ENCODE measurements around the gene ADRA2C.

ADRA2C gene

GRCh38 chr4:3784454-3785291 is 18.5 kb downstream of the ADRA2C start:
- H3K4me3 ChIP-seq (replicated peaks; ENCODE audit: low read depth, low read length): no peak overlapping the region
- no peak for DNase-seq (ENCODE audit: extremely low read depth, low read depth)
- no peak for TF ChIP-seq CTCF (IDR thresholded peaks at IDR 0.05; ENCODE audit: low read depth, low read length, missing control alignments)

GRCh38 chr4:3785292-3785565 is 19.0 kb downstream of the ADRA2C start:
- no peak for DNase-seq (ENCODE audit: extremely low read depth, low read depth)
- TF ChIP-seq CTCF (IDR thresholded peaks at IDR 0.05; ENCODE audit: low read depth, low read length, missing control alignments): no peak
- no peak overlapping the region for H3K4me3 ChIP-seq (replicated peaks; ENCODE audit: low read depth, low read length)

- no peak for TF ChIP-seq CTCF (IDR thresholded peaks at IDR 0.05; ENCODE audit: low read depth, low read length, missing control alignments)
- DNase-seq (ENCODE audit: extremely low read depth, low read depth): no peak
- no peak overlapping the region for H3K4me3 ChIP-seq (replicated peaks; ENCODE audit: low read depth, low read length)
Measured at GRCh38 chr4:3786196-3786869, 20.1 kb downstream of the ADRA2C start.

- no peak for DNase-seq (ENCODE audit: extremely low read depth, low read depth)
- no peak for TF ChIP-seq CTCF (IDR thresholded peaks at IDR 0.05; ENCODE audit: low read depth, low read length, missing control alignments)
Measured at GRCh38 chr4:3787489-3788365, 21.5 kb downstream of the ADRA2C start.

GRCh38 chr4:3788366-3788660 is 22.1 kb downstream of the ADRA2C start:
- no peak for DNase-seq (ENCODE audit: extremely low read depth, low read depth)
- TF ChIP-seq CTCF (IDR thresholded peaks at IDR 0.05; ENCODE audit: low read depth, low read length, missing control alignments): no peak
- H3K4me3 ChIP-seq (replicated peaks; ENCODE audit: low read depth, low read length): no peak overlapping the region

More at GRCh38 chr4:3787489-3788365, 21.5 kb downstream of the ADRA2C start:
- no peak overlapping the region for H3K4me3 ChIP-seq (replicated peaks; ENCODE audit: low read depth, low read length)

GRCh38 chr4:3789587-3789986 is 23.4 kb downstream of the ADRA2C start:
- no peak for DNase-seq (ENCODE audit: extremely low read depth, low read depth)
- no peak for TF ChIP-seq CTCF (IDR thresholded peaks at IDR 0.05; ENCODE audit: low read depth, low read length, missing control alignments)
- no peak overlapping the region for H3K4me3 ChIP-seq (replicated peaks; ENCODE audit: low read depth, low read length)
